ENCODE measurements around the gene SIK3. TPM values are rescaled to one million over a fixed set of nuclear protein-coding genes. Genes with fewer than 3 reads are reported as not detected.
A peak's percentile ranks its signal among the peaks of the same experiment; 100 is the strongest.

Gene SIK3
- total and polyA plus RNA-seq, 4 donors = 6.4 to 64.2 (median 39.0) TPM

GRCh38 chr11:116927163-116927974 lies 170.9 kb downstream of the SIK3 start:
- H3K36me3 ChIP-seq (ENCODE audit: control insufficient read depth in 1 of 2, insufficient read depth in 2 of 2, low read length in 1 of 2) = peaks cover 0 to 4% of the 10 kb centered on the region in 2 donors
- intact Hi-C loops (cut with DNase I) = no loop called here
- H3K4me3 ChIP-seq (ENCODE audit: low read length in 2 of 2) = no peak overlapping the region
- no peak for DNase-seq
- H3K27ac ChIP-seq (ENCODE audit: low read depth in 1 of 2, low read length in 2 of 2) = no peak overlapping the region
- no peaks in the 10 kb centered on the region for H3K27me3 ChIP-seq (ENCODE audit: control insufficient read depth in 1 of 2, insufficient read depth in 2 of 2, low read length in 1 of 2)
- ATAC-seq (ENCODE audit: low FRiP score) = no peak
- no peaks in the 10 kb centered on the region for H3K9me3 ChIP-seq (ENCODE audit: control insufficient read depth, low read length)
- H3K4me1 ChIP-seq (ENCODE audit: control insufficient read depth in 1 of 2, insufficient read depth in 2 of 2, low read length in 2 of 2) = no peaks in the 10 kb centered on the region
- 65 to 70% methylated on average over 11 of the region's 11 CpGs for WGBS, 2 donors

DNA sequence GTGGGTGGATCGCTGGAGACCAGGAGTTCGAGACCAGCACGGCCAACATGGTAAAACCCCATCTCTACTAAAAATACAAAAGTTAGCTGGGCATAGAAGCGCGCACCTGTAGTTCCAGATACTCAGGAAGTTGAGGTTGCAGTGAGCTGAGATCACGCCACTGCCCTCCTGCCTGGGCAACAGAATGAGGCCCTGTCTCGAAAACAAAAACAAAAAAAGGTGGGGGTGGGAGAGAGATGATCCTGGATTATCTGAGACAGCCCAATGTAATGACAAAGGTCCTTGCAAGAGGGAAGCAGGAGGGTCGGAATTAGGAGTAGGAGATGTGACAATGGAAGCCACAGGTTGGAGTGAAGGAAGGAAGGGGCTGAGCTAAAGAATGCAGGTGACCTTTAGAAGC lies 173.2 kb downstream of the SIK3 start:
- 94% methylated on average over 8 of the region's 8 CpGs for WGBS, 2 donors
- Histone ChIP-seq H3K4me3 (ENCODE audit: low read length in 2 of 2) (no peak overlapping the region), H3K9me3 (ENCODE audit: control insufficient read depth, low read length) (no peaks in the 10 kb centered on the region), H3K27me3 (ENCODE audit: control insufficient read depth in 1 of 2, insufficient read depth in 2 of 2, low read length in 1 of 2) (no peaks in the 10 kb centered on the region), H3K4me1 (ENCODE audit: control insufficient read depth in 1 of 2, insufficient read depth in 2 of 2, low read length in 2 of 2) (no peaks in the 10 kb centered on the region), H3K27ac (ENCODE audit: low read depth in 1 of 2, low read length in 2 of 2) (no peak overlapping the region), H3K36me3 (ENCODE audit: control insufficient read depth in 1 of 2, insufficient read depth in 2 of 2, low read length in 1 of 2) (peaks cover 0 to 4% of the 10 kb centered on the region in 2 donors)
- intact Hi-C loops (cut with DNase I) = no loop called here
- DNase-seq = no peak
- ATAC-seq (ENCODE audit: low FRiP score) = no peak

DNA sequence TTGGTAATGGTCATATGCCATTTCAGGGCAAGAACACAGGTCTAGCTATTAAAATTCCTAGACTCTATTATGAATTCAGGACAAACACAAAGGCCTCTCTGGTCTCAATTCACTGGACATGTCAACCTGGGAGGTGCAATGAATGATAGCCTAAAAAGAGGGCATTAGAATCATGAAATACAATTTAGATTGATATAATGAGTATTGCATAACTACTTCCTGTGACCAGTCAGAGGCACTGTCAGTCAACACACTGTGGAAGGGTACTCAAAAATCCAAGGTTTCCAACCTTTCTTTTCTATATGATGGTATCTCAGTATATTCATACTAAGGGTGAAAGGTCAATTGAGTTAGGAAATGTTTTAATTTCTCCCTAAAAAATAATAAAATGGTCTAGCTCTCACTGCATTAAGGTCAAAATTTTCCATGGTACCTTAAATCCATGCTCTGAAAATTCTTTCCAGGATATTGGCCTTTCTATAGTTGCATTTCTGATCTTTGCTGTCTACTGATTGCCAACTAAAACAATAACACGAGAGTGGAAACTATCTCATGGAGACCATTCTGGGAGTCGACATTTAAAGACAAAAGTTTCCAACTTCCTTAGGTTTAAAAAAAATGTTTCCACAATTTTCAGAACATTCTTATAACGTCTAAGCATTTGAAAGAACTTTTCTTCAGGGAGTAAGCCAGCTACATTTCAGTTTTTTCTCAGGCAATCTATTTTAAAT lies 179.1 kb downstream of the SIK3 start:
- H3K9me3 ChIP-seq (ENCODE audit: control insufficient read depth, low read length) = no peaks in the 10 kb centered on the region
- H3K4me1 ChIP-seq (ENCODE audit: control insufficient read depth in 1 of 2, insufficient read depth in 2 of 2, low read length in 2 of 2) = peaks cover 0 to 1% of the 10 kb centered on the region in 2 donors
- DNase-seq (no peak), ATAC-seq (ENCODE audit: low FRiP score) (no peak)
- H3K27me3 ChIP-seq (ENCODE audit: control insufficient read depth in 1 of 2, insufficient read depth in 2 of 2, low read length in 1 of 2) = no peaks in the 10 kb centered on the region
- intact Hi-C loops (cut with DNase I) = no loop called here
- H3K36me3 ChIP-seq (ENCODE audit: control insufficient read depth in 1 of 2, insufficient read depth in 2 of 2, low read length in 1 of 2) = peaks cover 0 to 4% of the 10 kb centered on the region in 2 donors
- H3K27ac ChIP-seq (ENCODE audit: low read depth in 1 of 2, low read length in 2 of 2) = no peak overlapping the region
- H3K4me3 ChIP-seq (ENCODE audit: low read length in 2 of 2) = no peak overlapping the region
- 3 to 9% methylated on average over 3 of the region's 3 CpGs for WGBS, 2 donors

GRCh38 chr11:116917632-116918031 lies 180.6 kb downstream of the SIK3 start:
- intact Hi-C loops (cut with DNase I) = no loop called here
- H3K9me3 ChIP-seq (ENCODE audit: control insufficient read depth, low read length) = no peaks in the 10 kb centered on the region
- no peaks in the 10 kb centered on the region for H3K27me3 ChIP-seq (ENCODE audit: control insufficient read depth in 1 of 2, insufficient read depth in 2 of 2, low read length in 1 of 2)
- WGBS, 2 donors = 76 to 98% methylated on average over 5 of the region's 5 CpGs
- DNase-seq (no peak), ATAC-seq (ENCODE audit: low FRiP score) (no peak)
- H3K36me3 ChIP-seq (ENCODE audit: control insufficient read depth in 1 of 2, insufficient read depth in 2 of 2, low read length in 1 of 2) = no peaks in the 10 kb centered on the region
- no peak overlapping the region for H3K27ac ChIP-seq (ENCODE audit: low read depth in 1 of 2, low read length in 2 of 2)
- H3K4me3 ChIP-seq (ENCODE audit: low read length in 2 of 2) = no peak overlapping the region
- peaks cover 0 to 1% of the 10 kb centered on the region in 2 donors for H3K4me1 ChIP-seq (ENCODE audit: control insufficient read depth in 1 of 2, insufficient read depth in 2 of 2, low read length in 2 of 2)

- 96 to 97% methylated on average over 12 of the region's 12 CpGs for WGBS, 2 donors
- H3K4me1 ChIP-seq (ENCODE audit: control insufficient read depth in 1 of 2, insufficient read depth in 2 of 2, low read length in 2 of 2) = peaks cover 0 to 1% of the 10 kb centered on the region in 2 donors
- intact Hi-C loops (cut with DNase I) = no loop called here
These were observed 181.3 kb downstream of the SIK3 start for GRCh38 chr11:116916886-116917285.

GRCh38 chr11:116916052-116916451 lies 182.2 kb downstream of the SIK3 start:
- no peaks in the 10 kb centered on the region for H3K9me3 ChIP-seq (ENCODE audit: control insufficient read depth, low read length)
- H3K27me3 ChIP-seq (ENCODE audit: control insufficient read depth in 1 of 2, insufficient read depth in 2 of 2, low read length in 1 of 2) = no peaks in the 10 kb centered on the region
- intact Hi-C loops (cut with DNase I) = no loop called here
- ATAC-seq (ENCODE audit: low FRiP score) (no peak), DNase-seq (no peak)
- peaks cover 0 to 1% of the 10 kb centered on the region in 2 donors for H3K4me1 ChIP-seq (ENCODE audit: control insufficient read depth in 1 of 2, insufficient read depth in 2 of 2, low read length in 2 of 2)
- no peaks in the 10 kb centered on the region for H3K36me3 ChIP-seq (ENCODE audit: control insufficient read depth in 1 of 2, insufficient read depth in 2 of 2, low read length in 1 of 2)
- H3K27ac ChIP-seq (ENCODE audit: low read depth in 1 of 2, low read length in 2 of 2) = no peak overlapping the region
- 94 to 98% methylated on average over 2 of the region's 2 CpGs for WGBS, 2 donors
- H3K4me3 ChIP-seq (ENCODE audit: low read length in 2 of 2) = no peak overlapping the region

More at GRCh38 chr11:116916886-116917285, 181.3 kb downstream of the SIK3 start:
- no peak for ATAC-seq (ENCODE audit: low FRiP score)
- Histone ChIP-seq H3K9me3 (ENCODE audit: control insufficient read depth, low read length) (no peaks in the 10 kb centered on the region), H3K27ac (ENCODE audit: low read depth in 1 of 2, low read length in 2 of 2) (no peak overlapping the region), H3K4me3 (ENCODE audit: low read length in 2 of 2) (no peak overlapping the region), H3K36me3 (ENCODE audit: control insufficient read depth in 1 of 2, insufficient read depth in 2 of 2, low read length in 1 of 2) (no peaks in the 10 kb centered on the region), H3K27me3 (ENCODE audit: control insufficient read depth in 1 of 2, insufficient read depth in 2 of 2, low read length in 1 of 2) (no peaks in the 10 kb centered on the region)
- no peak for DNase-seq

DNA sequence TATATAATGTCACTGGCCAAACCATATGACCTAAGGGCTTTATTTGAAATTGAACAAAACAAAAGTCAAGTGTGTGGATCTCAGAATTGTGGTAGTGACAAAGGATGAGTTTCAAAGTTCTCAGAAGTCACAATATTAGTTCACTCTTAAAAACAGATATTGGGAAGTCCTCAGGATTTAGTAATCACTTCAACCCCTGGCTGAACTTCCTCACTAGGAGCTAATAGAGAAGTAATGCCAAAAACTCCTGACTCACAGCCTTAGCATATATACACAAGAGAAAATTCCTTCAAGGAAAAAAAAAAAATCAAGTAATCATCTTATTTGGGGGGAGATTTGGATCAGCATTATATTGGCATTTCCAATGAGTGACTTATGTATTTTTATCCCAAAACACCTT lies 185.2 kb downstream of the SIK3 start:
- Histone ChIP-seq H3K4me1 (ENCODE audit: control insufficient read depth in 1 of 2, insufficient read depth in 2 of 2, low read length in 2 of 2) (no peaks in the 10 kb centered on the region), H3K27me3 (ENCODE audit: control insufficient read depth in 1 of 2, insufficient read depth in 2 of 2, low read length in 1 of 2) (no peaks in the 10 kb centered on the region), H3K27ac (ENCODE audit: low read depth in 1 of 2, low read length in 2 of 2) (no peak overlapping the region), H3K9me3 (ENCODE audit: control insufficient read depth, low read length) (no peaks in the 10 kb centered on the region), H3K36me3 (ENCODE audit: control insufficient read depth in 1 of 2, insufficient read depth in 2 of 2, low read length in 1 of 2) (no peaks in the 10 kb centered on the region), H3K4me3 (ENCODE audit: low read length in 2 of 2) (no peak overlapping the region)
- DNase-seq = no peak
- ATAC-seq (ENCODE audit: low FRiP score) = peak; percentile 38
- intact Hi-C loops (cut with DNase I) = no loop called here

- Histone ChIP-seq H3K27me3 (ENCODE audit: control insufficient read depth in 1 of 2, insufficient read depth in 2 of 2, low read length in 1 of 2) (no peaks in the 10 kb centered on the region), H3K9me3 (ENCODE audit: control insufficient read depth, low read length) (no peaks in the 10 kb centered on the region), H3K4me3 (ENCODE audit: low read length in 2 of 2) (no peak overlapping the region), H3K4me1 (ENCODE audit: control insufficient read depth in 1 of 2, insufficient read depth in 2 of 2, low read length in 2 of 2) (no peaks in the 10 kb centered on the region), H3K36me3 (ENCODE audit: control insufficient read depth in 1 of 2, insufficient read depth in 2 of 2, low read length in 1 of 2) (no peaks in the 10 kb centered on the region), H3K27ac (ENCODE audit: low read depth in 1 of 2, low read length in 2 of 2) (no peak overlapping the region)
- DNase-seq = no peak
- no peak for ATAC-seq (ENCODE audit: low FRiP score)
- 94 to 95% methylated on average over 7 of the region's 7 CpGs for WGBS, 2 donors
- intact Hi-C loops (cut with DNase I) = no loop called here
These were observed 186.1 kb downstream of the SIK3 start for GRCh38 chr11:116911976-116912734.
